Suprapubic skin (tissue), 4 donors: ENCODE measurements around the gene APC. TPM values are rescaled to one million over a fixed set of nuclear protein-coding genes. Genes with fewer than 3 reads are reported as not detected.

Source experiments
- DNase-seq, 2 donors: peaks; one replicate each; pipeline ENCODE4 v3.0.0-alpha.2; 2019; ENCODE audit warnings: low spot score in 2 of 2
- H3K27ac ChIP-seq: fragments of 200-600 bp; sonication (generic); one replicate; pipeline ENCODE4 v1.5.1; 2019
- H3K27me3 ChIP-seq: fragments of 200-600 bp; sonication (generic); one replicate; pipeline ENCODE4 v1.5.1; 2019
- H3K36me3 ChIP-seq: fragments of 200-600 bp; sonication (generic); one replicate; pipeline ENCODE4 v1.5.1; 2019
- H3K4me1 ChIP-seq: fragments of 200-600 bp; sonication (generic); one replicate; pipeline ENCODE4 v1.5.1; 2019
- H3K4me3 ChIP-seq: fragments of 200-600 bp; sonication (generic); one replicate; pipeline ENCODE4 v1.5.1; 2019; ENCODE audit warnings: mild to moderate bottlenecking
- H3K9me3 ChIP-seq: fragments of 200-600 bp; sonication (generic); one replicate; pipeline ENCODE4 v1.5.1; 2019
- EP300 ChIP-seq: sonication (generic); formaldehyde crosslinking; IDR thresholded peaks from one replicate; pipeline ENCODE4 v1.6.1; 2017; ENCODE audit warnings: antibody characterized with exemption
- POLR2A ChIP-seq, 2 donors: fragments of 450-650 bp; IDR thresholded peaks; one replicate each; pipeline ENCODE4 v1.6.1; 2017; ENCODE audit warnings: antibody characterized with exemption in 2 of 2, mild to moderate bottlenecking in 2 of 2, moderate library complexity in 2 of 2
- POLR2AphosphoS5 ChIP-seq, 3 donors: sonication (generic); formaldehyde crosslinking; IDR thresholded peaks; one replicate each; pipeline ENCODE4 v1.6.1; 2017; ENCODE audit warnings: antibody characterized with exemption in 3 of 3
- WGBS: methylation state at CpG from one replicate; pipeline ENCODE4 v1.1.5; 2018; 5-methylcytosine and 5-hydroxymethylcytosine counted together
- total RNA-seq, 4 donors: library from RNA; depleted of rRNA; stranded (reverse); fragments of >200 nt; gene quantifications; one replicate each; pipeline ENCODE4 v1.1.0, GENCODE V29; 2016
- TF ChIP-seq, protein P1 (sequence below), 2 donors: fragments of 200-600 bp in 1 of 2; fragments of 450-650 bp in 1 of 2; sonication (generic) in 1 of 2; IDR thresholded peaks; one replicate each; pipeline ENCODE4 v1.5.1; 2016 to 2019; ENCODE audit warnings: antibody characterized with exemption in 2 of 2, mild to moderate bottlenecking in 1 of 2, moderate library complexity in 1 of 2

The APC gene
- total RNA-seq, 4 donors from 2014 or later, result 40.8 to 76.4 (median 53.9) TPM

GRCh38 chr5:112866739-112867138 is 129.1 kb downstream of the APC start:
- Histone ChIP-seq H3K27ac (no peak overlapping the region), H3K27me3 (no peaks in the 10 kb centered on the region), H3K4me3 (no peak overlapping the region), H3K9me3 (no peaks in the 10 kb centered on the region), H3K4me1 (peaks cover 22% of the 10 kb centered on the region), H3K36me3 (peaks cover 68% of the 10 kb centered on the region)
- no peak for DNase-seq
- no peak for TF ChIP-seq POLR2AphosphoS5 (IDR thresholded peaks at IDR 0.05)
- 91% methylated on average over 2 of the region's 2 CpGs for WGBS

GRCh38 chr5:112867411-112867810 is 129.7 kb downstream of the APC start:
- Histone ChIP-seq H3K4me3 (no peak overlapping the region), H3K9me3 (no peaks in the 10 kb centered on the region), H3K4me1 (peaks cover 15% of the 10 kb centered on the region), H3K27me3 (no peaks in the 10 kb centered on the region), H3K36me3 (peaks cover 68% of the 10 kb centered on the region), H3K27ac (no peak overlapping the region)
- TF ChIP-seq, protein P1, sequence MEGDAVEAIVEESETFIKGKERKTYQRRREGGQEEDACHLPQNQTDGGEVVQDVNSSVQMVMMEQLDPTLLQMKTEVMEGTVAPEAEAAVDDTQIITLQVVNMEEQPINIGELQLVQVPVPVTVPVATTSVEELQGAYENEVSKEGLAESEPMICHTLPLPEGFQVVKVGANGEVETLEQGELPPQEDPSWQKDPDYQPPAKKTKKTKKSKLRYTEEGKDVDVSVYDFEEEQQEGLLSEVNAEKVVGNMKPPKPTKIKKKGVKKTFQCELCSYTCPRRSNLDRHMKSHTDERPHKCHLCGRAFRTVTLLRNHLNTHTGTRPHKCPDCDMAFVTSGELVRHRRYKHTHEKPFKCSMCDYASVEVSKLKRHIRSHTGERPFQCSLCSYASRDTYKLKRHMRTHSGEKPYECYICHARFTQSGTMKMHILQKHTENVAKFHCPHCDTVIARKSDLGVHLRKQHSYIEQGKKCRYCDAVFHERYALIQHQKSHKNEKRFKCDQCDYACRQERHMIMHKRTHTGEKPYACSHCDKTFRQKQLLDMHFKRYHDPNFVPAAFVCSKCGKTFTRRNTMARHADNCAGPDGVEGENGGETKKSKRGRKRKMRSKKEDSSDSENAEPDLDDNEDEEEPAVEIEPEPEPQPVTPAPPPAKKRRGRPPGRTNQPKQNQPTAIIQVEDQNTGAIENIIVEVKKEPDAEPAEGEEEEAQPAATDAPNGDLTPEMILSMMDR (IDR thresholded peaks at IDR 0.05), result no peak
- TF ChIP-seq POLR2A (IDR thresholded peaks at IDR 0.05) (no peak), POLR2AphosphoS5 (IDR thresholded peaks at IDR 0.05) (no peak), EP300 (no peak)
- WGBS, result 91% methylated on average over 5 of the region's 5 CpGs
- DNase-seq, result no peak

DNA sequence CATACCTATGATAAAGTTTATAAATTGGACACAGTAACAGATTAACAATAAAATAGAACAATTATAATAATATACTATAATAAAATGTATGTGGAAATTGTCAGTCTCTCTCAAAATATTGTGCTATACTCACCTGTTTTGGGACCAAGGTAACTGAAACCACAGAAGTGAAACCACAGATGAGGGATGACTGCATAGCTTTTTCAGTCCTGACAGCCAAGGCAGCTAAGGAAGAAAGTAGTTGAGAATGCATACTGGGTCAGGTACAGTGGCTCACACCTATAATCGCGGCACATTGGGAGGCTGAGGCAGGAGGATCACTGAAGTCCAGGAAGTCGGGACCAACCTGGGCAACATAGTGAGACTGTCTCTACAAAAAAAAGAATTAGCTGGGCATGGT is 132.3 kb downstream of the APC start:
- H3K4me3 ChIP-seq, result no peak overlapping the region
- no peaks in the 10 kb centered on the region for H3K27me3 ChIP-seq
- H3K4me1 ChIP-seq, result no peaks in the 10 kb centered on the region
- no peak overlapping the region for H3K27ac ChIP-seq
- 93% methylated on average over 3 of the region's 3 CpGs for WGBS
- no peaks in the 10 kb centered on the region for H3K9me3 ChIP-seq
- peaks cover 58% of the 10 kb centered on the region for H3K36me3 ChIP-seq
- DNase-seq, result no peak
- TF ChIP-seq, protein P1 (IDR thresholded peaks at IDR 0.05), result no peak
- TF ChIP-seq POLR2A (IDR thresholded peaks at IDR 0.05), result no peak
- TF ChIP-seq POLR2AphosphoS5 (IDR thresholded peaks at IDR 0.05), result no peak
- TF ChIP-seq EP300, result no peak

GRCh38 chr5:112870966-112871365 is 133.3 kb downstream of the APC start:
- no peaks in the 10 kb centered on the region for H3K9me3 ChIP-seq
- H3K27me3 ChIP-seq, result no peaks in the 10 kb centered on the region
- 68% methylated on average over 3 of the region's 3 CpGs for WGBS
- no peak overlapping the region for H3K27ac ChIP-seq
- no peak for TF ChIP-seq EP300
- no peaks in the 10 kb centered on the region for H3K4me1 ChIP-seq
- DNase-seq, result no peak
- peaks cover 54% of the 10 kb centered on the region for H3K36me3 ChIP-seq
- H3K4me3 ChIP-seq, result no peak overlapping the region

GRCh38 chr5:112876362-112876761 is 138.7 kb downstream of the APC start:
- DNase-seq, result no peak
- TF ChIP-seq, protein P1 (IDR thresholded peaks at IDR 0.05), result no peak
- no peak for TF ChIP-seq POLR2AphosphoS5 (IDR thresholded peaks at IDR 0.05)
- TF ChIP-seq POLR2A (IDR thresholded peaks at IDR 0.05), result no peak
- no peak for TF ChIP-seq EP300
- WGBS, result 49% methylated on average over 2 of the region's 2 CpGs
- H3K27ac ChIP-seq, result no peak overlapping the region
- H3K9me3 ChIP-seq, result no peaks in the 10 kb centered on the region
- peaks cover 17% of the 10 kb centered on the region for H3K4me1 ChIP-seq
- H3K27me3 ChIP-seq, result no peaks in the 10 kb centered on the region
- H3K36me3 ChIP-seq, result peaks cover 41% of the 10 kb centered on the region
- no peak overlapping the region for H3K4me3 ChIP-seq

DNA sequence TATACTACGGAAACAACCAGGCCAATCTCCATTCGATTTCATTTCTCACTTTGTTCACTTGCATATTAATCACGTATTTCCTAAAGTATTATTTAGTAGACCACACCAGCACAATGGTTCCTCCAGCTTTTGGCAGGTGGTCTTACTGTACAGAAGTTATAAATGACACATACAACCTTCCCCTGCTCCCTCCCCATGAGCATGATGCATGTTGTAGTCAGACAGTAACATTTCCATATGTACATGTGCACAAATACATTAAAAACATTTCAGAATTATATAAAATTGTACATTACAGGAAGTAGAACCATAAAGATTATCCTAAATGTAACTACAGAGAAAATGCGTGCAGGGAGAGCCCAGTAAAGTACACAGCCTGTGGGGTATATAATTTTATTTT is 140.4 kb downstream of the APC start:
- no peaks in the 10 kb centered on the region for H3K27me3 ChIP-seq
- peaks cover 58% of the 10 kb centered on the region for H3K36me3 ChIP-seq
- no peak for DNase-seq
- H3K27ac ChIP-seq, result no peak overlapping the region
- no peak for TF ChIP-seq POLR2A (IDR thresholded peaks at IDR 0.05)
- WGBS, result 76% methylated on average over 4 of the region's 4 CpGs
- H3K4me1 ChIP-seq, result peaks cover 17% of the 10 kb centered on the region
- no peak overlapping the region for H3K4me3 ChIP-seq
- H3K9me3 ChIP-seq, result no peaks in the 10 kb centered on the region

DNA sequence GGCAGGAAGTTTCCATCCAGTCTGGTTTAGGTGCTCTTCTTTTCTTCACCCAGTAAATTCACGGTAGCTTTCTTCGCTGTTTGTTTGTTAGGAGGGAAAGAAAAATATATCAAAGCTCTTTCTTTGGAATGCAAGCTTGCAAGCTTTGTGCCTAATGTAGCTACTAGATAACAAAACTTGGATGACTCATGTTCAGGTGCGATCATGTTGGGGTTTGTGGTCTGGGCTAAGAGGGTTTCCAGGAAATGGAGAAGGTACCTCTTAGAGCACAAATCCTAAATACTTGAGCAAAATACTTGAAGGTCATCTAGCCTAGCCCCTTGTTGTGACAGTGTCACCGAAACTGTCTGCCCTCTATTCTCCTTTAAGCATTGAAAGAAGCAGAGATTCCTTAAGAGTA is 141.1 kb downstream of the APC start:
- Histone ChIP-seq H3K27ac (no peak overlapping the region), H3K4me3 (no peak overlapping the region), H3K9me3 (no peaks in the 10 kb centered on the region), H3K36me3 (peaks cover 63% of the 10 kb centered on the region), H3K27me3 (no peaks in the 10 kb centered on the region), H3K4me1 (peaks cover 17% of the 10 kb centered on the region)
- WGBS, result 55% methylated on average over 4 of the region's 4 CpGs
- TF ChIP-seq EP300, result no peak
- DNase-seq, result no peak
